GM21447 (cell line): ENCODE measurements around the gene PRKG1.
A peak's percentile ranks its signal among the peaks of the same experiment; 100 is the strongest.
"Not testable (repeated sequence)": the region's sequence is repeated elsewhere in the genome, so short reads cannot be mapped to it uniquely, and the experiment has no call there.

Experiments
- ATAC-seq: cut with Tn5 transposase; IDR thresholded peaks from one replicate; pipeline ENCODE4 v1.9.1; 2021; ENCODE audit not compliant: unreplicated experiment

Gene PRKG1

DNA sequence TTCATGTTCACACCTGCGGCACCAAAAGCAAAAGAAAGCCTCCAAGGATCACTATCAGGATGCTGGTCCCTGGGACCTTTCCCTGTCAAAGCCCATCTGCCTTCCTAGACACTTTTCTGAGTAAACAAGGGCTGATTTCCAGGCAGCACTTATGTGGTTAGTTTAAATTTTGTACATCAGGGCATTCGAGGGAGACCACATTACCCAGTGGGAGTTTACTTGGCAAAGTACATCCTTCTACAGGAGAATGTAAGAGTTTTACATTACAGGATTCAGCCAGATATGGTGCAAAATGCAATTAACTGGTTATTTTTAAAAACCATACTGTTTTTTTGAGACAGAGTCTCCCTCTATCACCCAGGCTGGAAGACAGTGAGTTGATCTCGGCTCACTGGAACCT is 493.0 kb downstream of the PRKG1 start:
- ATAC-seq: no peak

- ATAC-seq: no peak
Observed at GRCh38 chr10:51569467-51569866, 495.2 kb downstream of the PRKG1 start.

GRCh38 chr10:51574248-51575048 is 500.2 kb downstream of the PRKG1 start:
- ATAC-seq: no peak

DNA sequence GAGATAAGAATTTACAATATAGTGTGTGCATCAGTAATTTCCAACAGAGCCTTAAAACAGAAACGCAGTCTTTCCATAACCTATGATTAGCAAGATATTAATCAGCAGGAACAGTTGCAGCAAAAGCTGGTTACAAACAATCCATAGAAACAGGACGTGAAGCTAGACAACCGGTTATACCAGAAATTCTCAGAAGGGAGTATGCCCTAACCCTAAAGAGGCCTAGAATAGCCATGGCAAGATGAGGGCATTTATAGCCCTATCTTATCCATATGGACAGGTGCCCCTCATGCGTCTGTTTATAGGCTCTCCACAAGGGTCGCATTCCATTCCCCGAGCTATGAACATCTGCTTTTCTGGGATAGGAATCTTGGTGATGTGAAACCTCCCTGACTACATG is 506.9 kb downstream of the PRKG1 start:
- not testable (repeated sequence) for ATAC-seq

DNA sequence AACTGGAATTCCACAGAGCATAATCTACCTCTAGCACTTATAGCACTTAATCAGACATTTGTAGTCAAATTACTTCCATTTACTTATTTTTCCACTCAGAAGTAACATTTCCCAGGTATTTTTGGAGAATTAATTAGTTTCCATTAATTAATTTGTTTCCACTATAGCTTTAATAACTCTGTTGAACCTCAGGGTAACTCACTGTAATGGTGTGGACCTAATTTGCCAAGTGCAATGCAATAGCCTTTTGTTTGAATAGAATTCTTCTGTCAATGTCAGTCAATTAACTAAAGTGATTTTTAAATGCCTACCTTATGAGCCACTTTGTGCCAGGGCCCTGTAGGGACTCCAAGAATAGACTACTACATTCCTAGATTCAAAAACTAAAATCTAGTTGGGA is 509.7 kb downstream of the PRKG1 start:
- no peak for ATAC-seq

- no peak for ATAC-seq
Observed at GRCh38 chr10:51585742-51586141, 511.5 kb downstream of the PRKG1 start.

GRCh38 chr10:51588984-51589383 is 514.7 kb downstream of the PRKG1 start:
- no peak for ATAC-seq

- ATAC-seq: no peak
Observed at GRCh38 chr10:51590818-51591217, 516.5 kb downstream of the PRKG1 start.

GRCh38 chr10:51596695-51597094 is 522.4 kb downstream of the PRKG1 start:
- no peak for ATAC-seq

GRCh38 chr10:51599647-51600046 is 525.4 kb downstream of the PRKG1 start:
- ATAC-seq: no peak

DNA sequence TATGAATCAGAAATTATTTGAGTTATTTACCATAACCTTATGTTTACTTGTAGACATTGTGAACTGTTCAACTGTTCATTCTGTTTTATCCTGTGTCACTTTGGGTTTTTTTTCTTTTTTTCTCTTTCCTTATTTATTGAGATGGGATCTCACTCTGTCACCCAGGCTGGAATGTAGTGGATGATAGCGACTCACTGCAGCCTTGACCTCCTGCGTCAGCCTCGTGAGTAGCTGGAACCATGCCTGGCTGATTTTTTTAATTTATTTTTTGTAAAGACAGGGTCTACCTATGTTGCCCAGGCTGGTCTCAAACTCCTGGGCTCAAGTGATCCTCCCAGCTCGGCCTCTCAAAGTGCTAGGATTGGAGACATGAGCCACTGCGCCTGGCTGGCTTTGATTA is 528.0 kb downstream of the PRKG1 start:
- no peak for ATAC-seq

DNA sequence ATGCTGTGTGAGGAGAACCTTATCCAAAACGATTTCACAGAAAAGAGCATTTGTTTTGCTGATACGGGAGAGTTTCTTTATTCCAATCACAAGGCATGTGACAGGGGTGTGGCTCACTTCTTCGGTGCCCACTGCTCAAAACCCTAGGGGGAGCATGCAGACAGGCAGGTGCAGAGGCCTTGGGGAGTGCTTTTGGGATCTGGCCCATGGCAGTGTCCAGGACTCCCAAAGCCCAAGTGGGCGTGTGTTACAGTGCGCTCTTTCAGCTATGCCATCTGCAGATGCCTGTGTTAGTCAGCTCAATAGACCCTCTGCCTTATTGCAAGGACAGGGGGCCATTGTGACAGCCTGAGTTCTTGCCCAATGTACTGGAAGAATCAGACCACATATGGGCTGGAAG is 530.3 kb downstream of the PRKG1 start:
- no peak for ATAC-seq

DNA sequence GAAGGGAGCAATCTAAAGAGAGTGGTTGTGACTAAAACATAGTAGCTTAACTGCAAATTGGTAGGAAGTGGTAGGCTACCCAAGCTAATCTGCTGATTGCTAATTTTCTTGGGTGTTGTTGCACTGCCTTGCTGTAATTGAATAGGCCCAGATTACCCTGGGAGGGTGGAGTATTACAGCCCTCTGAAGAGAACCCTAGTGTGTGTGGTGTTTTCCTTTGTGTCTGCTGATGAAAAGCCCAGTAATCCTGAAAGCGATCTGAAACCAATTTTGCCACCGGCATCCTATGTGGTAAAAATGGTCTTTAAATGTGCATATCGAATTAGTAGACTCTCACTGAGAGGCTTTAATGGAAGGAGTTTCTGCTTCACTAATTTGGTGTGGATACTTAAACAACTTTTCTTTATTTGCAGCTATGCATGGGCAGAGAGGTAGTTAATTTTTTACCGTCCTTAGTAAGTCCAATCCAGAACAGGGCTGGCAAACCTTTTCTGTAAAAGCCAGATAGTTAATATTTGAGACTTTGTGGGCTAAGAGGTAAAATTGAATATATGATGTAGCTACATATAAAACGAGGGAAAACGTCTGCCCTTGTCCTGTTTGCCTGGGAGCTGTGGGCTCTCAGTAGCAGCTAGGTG is 532.7 kb downstream of the PRKG1 start:
- no peak for ATAC-seq

- ATAC-seq: no peak
Observed at GRCh38 chr10:51607463-51607835, 533.2 kb downstream of the PRKG1 start.

DNA sequence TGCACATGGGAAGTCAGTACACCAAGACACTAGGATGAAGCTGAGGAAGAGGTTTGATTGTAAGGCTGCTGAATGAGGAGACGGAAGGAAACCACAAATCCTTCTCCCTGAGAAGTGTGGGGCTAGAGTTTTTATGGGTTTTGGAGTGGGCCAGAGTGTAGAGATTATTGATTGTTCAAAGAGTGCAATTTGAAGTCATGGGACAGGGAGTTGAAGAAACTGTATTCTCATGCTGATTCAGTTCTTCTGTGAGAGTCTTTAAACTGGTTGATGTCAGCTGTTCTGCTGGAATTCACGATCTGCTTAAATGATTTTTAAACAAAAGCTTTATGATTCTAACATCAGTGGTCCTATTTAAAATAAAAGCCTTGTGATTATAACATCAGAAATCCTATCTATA is 533.9 kb downstream of the PRKG1 start:
- no peak for ATAC-seq

DNA sequence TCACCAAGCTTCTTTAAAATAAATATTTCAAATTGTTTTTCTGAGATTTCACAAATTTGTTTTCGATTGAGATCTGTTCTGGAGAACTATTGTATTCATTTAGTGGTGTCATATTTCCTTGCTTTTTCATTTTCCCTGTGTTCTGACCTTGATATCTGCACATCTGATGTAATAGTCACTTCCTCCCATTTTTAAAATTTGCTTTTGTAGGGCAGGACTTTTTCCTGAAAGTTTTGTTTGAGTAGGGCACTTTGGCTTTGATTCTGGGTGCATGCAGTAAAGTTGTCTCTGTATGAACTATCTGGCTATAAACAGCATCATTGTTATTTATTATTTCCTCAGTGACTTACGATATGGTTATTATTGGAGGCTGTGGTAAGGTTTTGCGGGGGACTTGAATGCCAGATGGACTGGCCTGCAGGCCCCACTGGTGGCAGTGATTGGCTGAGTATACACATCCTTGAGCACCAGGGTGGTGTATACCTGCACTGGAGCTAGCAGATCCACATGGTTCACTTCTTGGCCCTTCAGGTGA is 541.5 kb downstream of the PRKG1 start:
- ATAC-seq: no peak

DNA sequence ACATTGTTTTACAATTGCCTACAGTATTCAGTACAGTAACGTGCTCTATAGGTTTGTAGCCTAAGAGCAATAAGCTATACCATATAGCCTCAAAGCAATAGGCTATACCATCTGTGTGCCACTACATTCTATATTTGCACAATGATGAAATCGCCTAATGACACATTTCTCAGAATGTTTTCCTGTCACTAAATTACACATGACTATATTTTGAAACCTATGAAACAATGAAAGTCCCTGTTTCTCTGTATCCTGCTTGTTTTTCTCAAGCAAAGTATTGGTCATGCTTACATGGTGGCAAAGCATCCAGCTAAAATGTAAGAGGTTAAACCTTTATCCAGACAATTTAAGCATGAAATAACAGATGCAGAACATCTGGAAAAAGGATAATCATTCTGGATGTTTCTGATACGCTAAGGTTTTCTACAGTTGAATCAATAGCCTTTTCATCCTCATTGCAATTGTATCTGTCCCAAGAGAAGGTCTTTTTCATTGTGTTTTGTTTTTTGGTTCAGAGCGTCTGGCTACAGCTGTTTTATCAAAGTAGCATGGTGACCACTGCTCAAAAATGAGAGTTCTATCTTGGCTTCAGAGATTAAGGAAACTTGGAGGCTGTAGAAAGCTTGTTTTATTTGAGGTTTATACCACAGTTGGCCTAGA is 543.4 kb downstream of the PRKG1 start:
- no peak for ATAC-seq

DNA sequence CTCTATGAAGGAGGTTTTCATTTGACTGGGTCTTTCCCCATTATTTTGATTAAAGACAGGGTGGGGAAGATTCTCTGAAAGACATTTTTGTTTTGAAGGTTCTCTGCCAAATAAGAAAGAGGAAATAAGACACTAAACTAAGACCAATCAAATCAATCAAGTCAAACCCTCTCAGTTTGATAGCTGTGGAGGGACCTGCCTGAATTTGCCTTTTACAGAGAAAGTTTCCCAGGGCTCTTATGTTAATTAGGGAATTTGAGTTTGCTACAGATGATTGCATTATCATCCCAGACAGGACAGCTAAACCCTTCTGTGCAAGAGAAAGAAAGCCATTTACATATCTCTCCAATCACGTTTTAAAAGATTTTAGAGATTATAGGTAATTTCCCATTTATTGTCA is 545.1 kb downstream of the PRKG1 start:
- ATAC-seq: no peak

GRCh38 chr10:51620131-51620530 is 545.8 kb downstream of the PRKG1 start:
- peak; percentile 50 for ATAC-seq

GRCh38 chr10:51624013-51624412 is 549.7 kb downstream of the PRKG1 start:
- ATAC-seq: no peak

GRCh38 chr10:51629934-51630639 is 555.8 kb downstream of the PRKG1 start:
- ATAC-seq: no peak
